ENCODE measurements around the gene ITLN2.
"Not testable (repeated sequence)": the region's sequence is repeated elsewhere in the genome, so short reads cannot be mapped to it uniquely, and the experiment has no call there.

Gene ITLN2

DNA sequence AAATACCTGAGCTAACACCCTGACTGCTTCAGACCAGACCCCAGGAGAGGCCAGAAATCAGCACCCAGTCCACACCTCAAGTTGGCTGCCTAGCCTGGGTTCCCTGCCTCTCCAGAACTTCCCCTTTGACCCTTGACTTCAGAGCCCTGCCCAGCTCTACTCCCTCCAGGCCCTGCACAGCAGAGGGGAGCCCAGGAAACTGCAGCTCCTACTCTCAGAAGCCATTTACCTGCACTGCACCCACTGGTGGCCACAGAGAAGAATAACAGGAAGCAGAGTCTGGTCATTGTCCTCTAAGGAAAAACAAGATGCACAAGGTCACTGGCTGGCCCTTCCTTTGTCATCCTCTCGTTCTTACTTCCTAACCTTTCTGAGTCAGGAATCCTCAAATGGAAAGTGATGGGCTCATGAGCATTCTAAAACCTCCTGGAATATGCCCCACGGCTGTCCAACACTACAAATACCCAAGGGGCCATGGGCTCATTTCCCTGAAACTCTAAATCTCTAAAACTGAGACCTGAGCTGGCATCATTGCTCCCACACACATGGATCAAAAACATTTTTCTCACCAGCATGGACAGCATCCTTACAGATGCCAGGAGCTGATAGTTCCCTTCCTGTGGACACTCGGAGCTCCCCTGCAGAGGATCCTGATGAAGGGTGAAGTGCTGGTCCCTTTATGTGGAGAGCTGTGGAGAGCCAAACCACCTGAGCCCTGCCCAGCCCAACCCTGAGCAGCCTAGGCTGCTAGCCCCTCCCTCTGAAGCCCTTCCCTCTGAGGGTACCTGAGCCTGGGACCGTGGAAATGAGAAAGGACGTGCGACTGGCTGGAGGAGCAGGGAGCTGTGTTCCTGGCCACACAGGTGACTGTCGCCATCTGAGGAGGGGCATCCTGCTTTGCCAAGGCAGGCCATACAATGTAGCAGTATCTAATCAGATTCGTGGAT is at the start of gene ITLN2:
Gene ITLN2, minus strand, starts transcription at position 652 of the 947 bp plus-strand sequence. Its CDS starts 68 bp downstream, at position 584.
- DNase-seq, result peak; percentile 53

GRCh38 chr1:161001525-161001924 is 46.9 kb upstream of the ITLN2 start:
- DNase-seq, result no peak

GRCh38 chr1:161000736-161001480 is 46.3 kb upstream of the ITLN2 start:
- DNase-seq, result no peak

DNA sequence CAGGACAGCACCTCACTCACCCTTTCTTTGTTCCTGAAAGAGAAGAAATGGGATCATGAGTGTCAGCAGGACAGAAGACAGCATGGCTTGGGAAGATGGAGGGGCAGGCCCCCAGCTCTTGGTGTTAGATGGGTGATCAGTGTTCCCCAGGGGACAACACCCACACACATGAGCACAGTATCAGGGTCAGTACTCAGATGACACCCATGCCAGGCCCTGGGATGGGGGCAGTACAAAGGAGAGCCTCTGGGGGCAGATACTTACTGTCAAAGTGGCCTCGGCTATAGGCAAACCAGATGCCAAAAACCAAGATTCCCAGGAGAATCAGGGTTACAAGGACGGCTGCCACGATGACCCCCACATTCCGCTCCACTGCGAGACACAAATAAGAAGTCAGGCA is 44.8 kb upstream of the ITLN2 start:
- DNase-seq, result no peak

GRCh38 chr1:160997323-160998038 is 42.9 kb upstream of the ITLN2 start:
- DNase-seq, result peak; percentile 60

- no peak for DNase-seq
These were observed 41.6 kb upstream of the ITLN2 start for GRCh38 chr1:160996178-160996577.

DNA sequence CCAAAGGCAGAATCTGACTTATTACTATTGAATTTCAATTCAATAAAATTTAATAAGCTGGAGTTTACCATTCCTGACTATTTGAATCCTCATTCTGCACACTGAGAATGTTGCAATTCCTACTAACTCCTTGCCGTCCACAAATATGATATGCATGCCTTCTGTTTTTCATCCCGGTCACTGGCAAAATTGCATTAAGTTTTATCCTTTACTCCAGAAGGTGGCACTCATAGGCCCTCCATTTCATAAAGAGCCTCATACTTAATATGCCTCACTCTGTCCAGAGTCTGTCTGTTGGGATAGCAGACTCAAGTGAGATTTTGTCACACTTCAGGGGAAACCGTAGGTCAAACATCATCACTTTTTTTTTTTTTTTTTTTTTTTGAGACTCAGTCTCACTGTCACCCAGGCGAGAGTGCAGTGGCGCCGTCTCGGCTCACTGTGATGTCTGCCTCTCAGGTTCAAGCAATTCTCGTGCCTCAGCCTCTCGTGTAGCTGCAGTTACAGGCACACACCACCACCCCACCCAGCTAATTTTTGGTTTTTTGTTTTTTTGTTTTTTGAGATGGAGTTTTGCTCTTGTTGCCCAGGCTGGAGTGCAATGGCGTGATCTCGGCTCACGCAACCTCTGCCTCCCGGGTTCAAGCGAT is 39.1 kb upstream of the ITLN2 start:
- DNase-seq, result peak; percentile 30

DNA sequence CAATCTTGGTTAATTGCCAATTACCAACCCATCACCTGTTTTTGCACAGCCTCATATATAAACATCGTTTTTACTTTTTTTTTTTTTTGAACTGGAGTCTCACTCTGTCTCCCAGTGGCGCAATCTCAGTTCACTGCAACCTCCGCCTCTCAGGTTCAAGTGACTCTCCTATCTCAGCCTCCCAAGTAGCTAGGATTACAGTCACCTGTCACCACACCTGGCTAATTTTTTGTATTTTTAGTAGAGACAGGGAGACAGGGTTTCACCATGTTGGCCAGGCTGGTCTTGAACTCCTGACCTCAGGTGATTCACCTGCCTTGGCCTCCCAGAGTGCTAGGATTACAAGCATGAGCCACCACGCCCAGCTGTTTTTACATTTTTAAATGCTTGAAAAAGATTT is 37.4 kb upstream of the ITLN2 start:
- DNase-seq, result not testable (repeated sequence)

DNA sequence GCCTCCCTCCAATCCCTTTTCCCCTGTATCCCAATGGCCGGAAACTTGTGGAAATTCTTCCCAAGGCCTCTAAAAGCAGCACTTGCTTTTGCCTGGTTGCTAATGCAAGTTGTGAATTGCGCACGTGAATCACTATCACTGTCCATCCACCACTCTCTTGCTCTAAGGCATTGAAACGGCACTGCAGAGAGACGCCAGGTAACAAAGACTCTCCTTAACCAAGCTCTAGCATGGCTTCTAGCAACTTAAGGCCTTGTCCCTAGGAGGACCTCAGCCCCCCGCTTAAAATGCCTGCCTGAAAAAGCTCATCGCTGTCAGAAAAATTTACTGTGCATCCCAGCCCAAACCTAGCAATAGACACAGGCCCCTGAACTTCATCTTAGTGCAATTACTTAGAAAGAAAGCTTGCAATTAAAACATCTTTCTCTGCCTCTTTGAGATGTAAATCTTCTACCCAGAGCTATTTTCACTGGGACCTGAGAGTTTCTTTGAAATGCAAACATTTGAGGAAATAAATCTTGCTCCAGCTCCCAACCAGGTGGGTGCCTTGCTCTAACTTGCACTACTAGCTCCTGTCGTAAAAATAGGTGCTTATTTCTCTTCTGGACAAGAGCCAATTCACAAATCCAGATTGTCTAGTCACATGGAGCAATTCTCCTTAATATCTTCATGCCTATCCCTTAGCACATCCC is 32.9 kb upstream of the ITLN2 start:
- DNase-seq, result no peak

GRCh38 chr1:160985723-160986122 is 31.1 kb upstream of the ITLN2 start:
- no peak for DNase-seq

- DNase-seq, result no peak
These were observed 27.2 kb upstream of the ITLN2 start for GRCh38 chr1:160981584-160982411.

- DNase-seq, result no peak
These were observed 24.7 kb upstream of the ITLN2 start for GRCh38 chr1:160979286-160979685.

DNA sequence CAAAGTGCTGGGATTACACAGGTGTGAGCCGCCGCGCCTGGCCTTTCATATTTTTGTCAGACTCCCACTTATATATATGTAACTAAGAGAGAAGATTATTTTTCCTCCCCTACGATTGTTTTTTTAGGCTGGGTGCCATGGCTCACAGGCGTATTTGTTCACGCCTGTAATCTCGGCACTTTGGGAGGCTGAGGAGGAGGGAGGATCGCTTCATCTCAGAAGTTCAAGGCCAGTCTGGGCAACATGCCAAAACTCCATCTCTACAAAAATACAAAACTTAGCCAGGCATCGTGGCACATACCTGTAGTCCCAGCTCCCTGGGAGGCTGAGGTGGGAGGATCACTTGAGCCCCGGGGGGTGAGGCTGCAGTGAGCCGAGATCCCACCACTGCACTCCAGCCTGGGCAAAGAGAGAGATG is 23.9 kb upstream of the ITLN2 start:
- no peak for DNase-seq

GRCh38 chr1:160975026-160975425 is 20.4 kb upstream of the ITLN2 start:
- DNase-seq, result no peak

DNA sequence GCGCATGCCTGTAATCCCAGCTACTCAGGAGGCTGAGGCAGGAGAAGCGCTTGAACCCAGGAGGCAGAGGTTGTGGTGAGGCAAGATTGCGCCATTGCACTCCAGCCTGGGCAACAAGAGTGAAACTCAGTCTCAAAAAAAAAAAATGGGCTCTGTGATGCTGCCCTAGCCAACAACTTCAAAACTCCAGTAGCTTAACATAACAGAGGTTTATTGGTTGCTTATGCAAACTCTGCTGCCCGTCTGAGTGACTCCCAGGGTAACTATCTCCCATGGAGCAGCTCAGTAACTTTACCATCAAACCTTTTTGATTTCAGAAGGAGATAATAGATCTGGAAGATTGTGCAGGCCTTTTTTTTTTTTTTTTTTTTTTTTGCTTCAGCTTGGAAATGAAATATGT is 18.9 kb upstream of the ITLN2 start:
- no peak for DNase-seq

GRCh38 chr1:160972939-160973338 is 18.3 kb upstream of the ITLN2 start:
- DNase-seq, result no peak

DNA sequence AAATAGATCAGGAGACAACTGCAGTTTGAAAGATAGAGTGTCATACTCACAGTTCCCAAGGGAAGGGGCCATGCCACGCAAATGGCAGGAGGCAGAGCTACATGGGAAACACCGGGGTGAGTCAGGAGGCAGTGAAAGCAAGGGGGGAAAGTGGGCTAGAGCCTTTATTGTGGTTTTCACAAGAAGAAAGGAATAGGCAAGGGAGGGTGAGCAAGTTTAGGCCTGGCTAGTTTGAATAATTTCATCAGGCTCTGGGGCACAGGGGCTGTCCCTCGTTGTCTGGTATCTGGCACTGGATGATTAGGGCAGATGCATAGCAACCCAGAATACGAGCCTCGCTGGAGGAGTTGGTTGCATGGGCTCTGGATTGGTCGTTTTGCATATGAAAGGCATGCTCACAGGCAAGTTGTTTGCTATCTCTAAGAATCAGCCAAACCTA is 17.0 kb upstream of the ITLN2 start:
- no peak for DNase-seq

DNA sequence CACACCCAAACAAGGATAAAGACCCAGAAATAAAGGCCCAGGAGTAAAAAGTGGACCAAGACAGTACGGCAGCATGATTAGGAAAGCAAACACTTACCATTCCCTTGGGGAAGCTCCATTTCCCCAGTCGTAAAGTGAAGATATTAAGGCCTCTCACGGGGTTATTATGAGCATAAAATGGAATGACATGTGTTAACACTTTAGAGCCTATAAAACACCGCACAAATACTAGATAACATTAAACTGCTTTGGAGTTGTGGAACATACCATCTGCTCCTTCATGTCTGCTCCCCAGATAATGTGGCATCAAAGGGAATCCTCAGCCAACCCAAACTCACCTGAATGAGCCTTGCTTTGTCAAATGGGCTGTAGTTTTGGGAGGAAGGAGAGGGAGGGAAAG is 8.9 kb upstream of the ITLN2 start:
- DNase-seq, result no peak

DNA sequence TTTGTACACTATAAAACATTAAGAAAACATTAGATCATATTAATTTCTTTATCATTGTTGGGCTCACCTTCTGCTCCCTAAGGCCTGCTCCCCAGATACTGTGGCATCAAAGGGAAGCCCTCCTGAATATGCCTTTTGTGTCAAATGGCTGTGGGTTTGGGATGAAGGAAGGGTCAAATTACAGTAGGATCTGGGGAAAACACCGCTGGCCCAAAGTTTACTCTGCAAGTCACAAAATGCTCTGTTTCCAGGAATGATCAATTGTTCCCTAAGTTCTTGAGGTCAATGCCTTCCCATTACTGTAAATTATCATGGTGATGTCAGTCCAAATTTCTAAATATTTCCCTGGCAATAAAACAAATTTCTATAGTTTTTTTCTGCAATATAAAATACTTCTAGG is 6.8 kb upstream of the ITLN2 start:
- no peak for DNase-seq

DNA sequence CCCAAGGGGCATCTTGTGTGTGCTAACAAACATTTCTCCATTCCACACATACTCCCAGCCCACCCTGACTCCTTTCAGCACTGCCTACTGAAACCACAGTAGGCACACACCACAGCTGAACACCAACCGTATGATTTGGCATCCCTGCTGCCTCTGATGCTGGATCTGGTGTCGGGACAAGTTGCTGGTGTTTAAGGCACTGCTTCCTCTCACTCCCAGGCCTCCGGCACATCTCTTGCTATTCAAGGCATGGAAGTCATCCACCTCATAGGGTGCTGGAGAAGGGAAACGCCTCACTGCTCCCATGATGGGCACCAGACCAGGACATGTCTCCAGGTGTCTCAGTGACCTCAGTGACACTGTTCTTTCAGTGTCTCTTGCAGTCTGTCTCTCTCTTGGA is 2.4 kb upstream of the ITLN2 start:
- DNase-seq, result no peak

DNA sequence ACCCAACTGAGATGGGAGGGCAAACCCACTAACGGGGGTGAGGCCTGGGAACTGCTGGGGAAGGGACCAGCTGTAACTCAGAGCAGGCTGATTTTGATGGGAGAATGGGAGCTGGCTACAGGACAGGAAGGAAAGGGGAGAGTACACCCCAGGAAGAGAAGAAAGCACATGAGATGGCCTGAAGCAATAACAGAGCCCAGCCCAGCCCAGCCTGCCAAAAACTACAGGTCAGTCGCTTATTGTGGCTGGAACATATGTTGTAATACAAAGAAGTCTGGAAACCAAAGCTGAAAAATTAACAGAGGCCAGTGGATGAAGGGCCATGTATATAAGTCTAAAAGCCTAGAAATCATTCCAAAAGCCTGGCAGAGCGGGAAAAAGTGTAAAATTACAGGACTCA is 1.6 kb downstream of the ITLN2 start:
- no peak for DNase-seq
